H1 (cell line): Measurements from ENCODE around the gene ACAP1. TPM values are rescaled to one million over a fixed set of nuclear protein-coding genes. Genes with fewer than 3 reads are reported as not detected.

Experiments used
- CTCF ChIA-PET: fragments of 300-600 bp; sonication (Branson Sonifier 250); formaldehyde crosslinking; loops from one replicate; lab custom pipeline; 2021; ENCODE audit not compliant: partially characterized antibody; lab: Charles Lee
- POLR2A ChIA-PET: fragments of 300-600 bp; sonication (Branson Sonifier 250); formaldehyde crosslinking; loops from one replicate; lab custom pipeline; 2021; ENCODE audit warnings: inconsistent platforms; ENCODE audit not compliant: partially characterized antibody; lab: Charles Lee
- DNase-seq, 2 experiments: peaks; one replicate each; pipeline versions ENCODE4 v3.0.0 to v3.0.0-alpha.2; 2010 to 2022; ENCODE audit warnings: low spot score in 2 of 2, low read depth in 1 of 2, mixed read lengths in 1 of 2
- FAIRE-seq: peaks from 2 replicates; lab custom pipeline; 2011; peaks lifted over from hg19 to GRCh38; lab: Jason Lieb, UNC
- H2AFZ ChIP-seq: 2 replicates; pipeline ENCODE4 v1.8.1; 2012; ENCODE audit warnings: low read length, inconsistent platforms
- H2AK5ac ChIP-seq: 2 replicates; pipeline ENCODE4 v1.6.1; 2013; ENCODE audit warnings: low read depth, low read length
- H2BK120ac ChIP-seq: replicated peaks from 2 replicates; pipeline ENCODE3; 2013; ENCODE audit warnings: low read depth, low read length, inconsistent platforms
- H2BK12ac ChIP-seq: 2 replicates; pipeline ENCODE4 v1.6.1; 2013; ENCODE audit warnings: low read depth, low read length
- H2BK15ac ChIP-seq: 2 replicates; pipeline ENCODE4 v1.6.1; 2013; ENCODE audit warnings: low read length
- H2BK20ac ChIP-seq: 2 replicates; pipeline ENCODE4 v1.6.1; 2013; ENCODE audit warnings: low read length
- H2BK5ac ChIP-seq: 2 replicates; pipeline ENCODE4 v1.6.1; 2013; ENCODE audit warnings: low read depth, low read length
- H3K14ac ChIP-seq: 2 replicates; pipeline ENCODE4 v1.6.1; 2013; ENCODE audit warnings: inconsistent platforms; ENCODE audit not compliant: insufficient read length
- H3K18ac ChIP-seq: 2 replicates; pipeline ENCODE4 v1.6.1; 2013; ENCODE audit warnings: low read length; ENCODE audit errors: extremely low read depth
- H3K23ac ChIP-seq: 2 replicates; pipeline ENCODE4 v1.6.1; 2013; ENCODE audit warnings: inconsistent platforms; ENCODE audit not compliant: insufficient read length
- H3K23me2 ChIP-seq: 2 replicates; pipeline ENCODE4 v1.6.1; 2013; ENCODE audit warnings: low read depth, low read length
- H3K27ac ChIP-seq: 2 replicates; pipeline ENCODE4 v1.6.1; 2011; ENCODE audit warnings: low read depth, low read length, inconsistent platforms
- H3K27me3 ChIP-seq, 4 experiments: replicated peaks in 1 of 4; 1 replicate in 1 of 4; 2 replicates in 3 of 4; pipeline versions ENCODE4 v1.6.1 to v1.8.1; 2011 to 2013; ENCODE audit warnings: low read length in 3 of 4, mild to moderate bottlenecking in 3 of 4, inconsistent platforms in 2 of 4, mixed read lengths in 2 of 4, moderate library complexity in 1 of 4; ENCODE audit not compliant: control insufficient read depth in 3 of 4, insufficient read depth in 3 of 4; ENCODE audit errors: extremely low read depth in 1 of 4
- H3K36me3 ChIP-seq, 4 experiments: 2 replicates each; pipeline versions ENCODE4 v1.6.1 to v1.8.1; 2011 to 2013; ENCODE audit warnings: mild to moderate bottlenecking in 4 of 4, low read length in 3 of 4, moderate library complexity in 2 of 4, control low read depth in 1 of 4, inconsistent platforms in 1 of 4; ENCODE audit not compliant: insufficient read depth in 4 of 4, control insufficient read depth in 2 of 4
- H3K4ac ChIP-seq: replicated peaks from 2 replicates; pipeline ENCODE3; 2013; ENCODE audit warnings: low read length, low read depth, mixed read lengths, inconsistent platforms; ENCODE audit not compliant: insufficient read length
- H3K4me1 ChIP-seq, 4 experiments: replicated peaks in 1 of 4; 1 replicate in 1 of 4; 2 replicates in 3 of 4; pipeline versions ENCODE4 v1.6.1 to v1.8.1; 2011 to 2013; ENCODE audit warnings: low read length in 3 of 4, inconsistent platforms in 2 of 4, mixed read lengths in 1 of 4; ENCODE audit not compliant: insufficient read depth in 4 of 4, control insufficient read depth in 3 of 4
- H3K4me2 ChIP-seq, 2 experiments: 2 replicates each; pipeline versions ENCODE4 v1.6.1 to v1.8.1; 2011 to 2013; ENCODE audit warnings: low read depth in 2 of 2, low read length in 2 of 2, control low read depth in 1 of 2, inconsistent platforms in 1 of 2, mild to moderate bottlenecking in 1 of 2; ENCODE audit not compliant: insufficient read depth in 1 of 2
- H3K4me3 ChIP-seq, 4 experiments: fragments of 200-600, 300-600 bp in 1 of 4; sonication (generic), shearing (Covaris generic), sonication (Bioruptor Twin) in 1 of 4; 2 replicates each; pipeline versions ENCODE4 v1.5.1 to v1.8.1; 2011 to 2016; ENCODE audit warnings: low read length in 4 of 4, low read depth in 3 of 4, control low read depth in 2 of 4, inconsistent platforms in 2 of 4, mild to moderate bottlenecking in 2 of 4, mixed read lengths in 1 of 4, moderate library complexity in 1 of 4; ENCODE audit not compliant: insufficient read depth in 2 of 4; ENCODE audit errors: extremely low read depth in 1 of 4
- H3K56ac ChIP-seq: replicated peaks from 2 replicates; pipeline ENCODE3; 2013; ENCODE audit warnings: low read depth, mild to moderate bottlenecking, mixed read lengths, low read length, inconsistent platforms; ENCODE audit not compliant: insufficient read length
- H3K79me1 ChIP-seq: 2 replicates; pipeline ENCODE4 v1.6.1; 2013; ENCODE audit warnings: low read depth, low read length, control low read depth
- H3K79me2 ChIP-seq, 2 experiments: 2 replicates each; pipeline versions ENCODE4 v1.6.1 to v1.8.1; 2012 to 2013; ENCODE audit warnings: low read length in 2 of 2, mild to moderate bottlenecking in 2 of 2, inconsistent platforms in 1 of 2; ENCODE audit not compliant: insufficient read depth in 2 of 2, control insufficient read depth in 1 of 2
- H3K9ac ChIP-seq, 4 experiments: replicated peaks in 1 of 4; 1 replicate in 1 of 4; 2 replicates in 3 of 4; pipeline versions ENCODE4 v1.6.1 to v1.8.1; 2011 to 2013; ENCODE audit warnings: low read depth in 3 of 4, low read length in 3 of 4, control low read depth in 2 of 4, mild to moderate bottlenecking in 2 of 4, moderate library complexity in 2 of 4, inconsistent platforms in 1 of 4; ENCODE audit errors: extremely low read depth in 1 of 4
- H3K9me3 ChIP-seq, 2 experiments: 2 replicates each; pipeline versions ENCODE4 v1.6.1 to v1.8.1; 2012 to 2013; ENCODE audit warnings: mild to moderate bottlenecking in 2 of 2, moderate library complexity in 2 of 2, control low read depth in 1 of 2, inconsistent platforms in 1 of 2, low read depth in 1 of 2, low read length in 1 of 2, mixed read lengths in 1 of 2; ENCODE audit not compliant: insufficient read depth in 2 of 2
- H4K20me1 ChIP-seq, 2 experiments: replicated peaks in 1 of 2; 2 replicates each; pipeline versions ENCODE3 to v1.8.1; 2011 to 2013; ENCODE audit warnings: inconsistent platforms in 2 of 2, low read length in 2 of 2, mild to moderate bottlenecking in 1 of 2; ENCODE audit not compliant: insufficient read depth in 2 of 2, control insufficient read depth in 1 of 2
- H4K5ac ChIP-seq: 2 replicates; pipeline ENCODE4 v1.6.1; 2013; ENCODE audit warnings: low read length, low read depth, mixed read lengths, inconsistent platforms; ENCODE audit not compliant: insufficient read length
- H4K8ac ChIP-seq: 2 replicates; pipeline ENCODE4 v1.8.0; 2013; ENCODE audit warnings: mild to moderate bottlenecking, moderate library complexity, low read length, inconsistent platforms; ENCODE audit not compliant: insufficient read depth; ENCODE audit errors: extremely low read depth
- H4K91ac ChIP-seq: replicated peaks from 2 replicates; pipeline ENCODE3; 2013; ENCODE audit warnings: low read length, mixed read lengths, inconsistent platforms; ENCODE audit not compliant: insufficient read length
- CTBP2 ChIP-seq: IDR thresholded peaks from 2 replicates; pipeline ENCODE4 v1.7.0; 2011; ENCODE audit warnings: borderline replicate concordance, mild to moderate bottlenecking, moderate library complexity, mixed read lengths, low read length; ENCODE audit not compliant: insufficient read depth, insufficient read length
- EGR1 ChIP-seq: IDR thresholded peaks from 2 replicates; pipeline ENCODE4 v1.6.1; 2011; ENCODE audit warnings: low read depth, low read length, borderline replicate concordance
- NRF1 ChIP-seq: IDR thresholded peaks from 2 replicates; pipeline ENCODE4 v1.6.1; 2011; ENCODE audit warnings: mild to moderate bottlenecking, low read depth, low read length, improper control_type of control experiment
- WGBS, 2 experiments: shearing (Covaris generic) in 1 of 2; methylation state at CpG; one replicate each; pipeline versions ENCODE4 v1.1.6 to v1.1.7; 2013 to 2015; ENCODE audit warnings: low lambda C conversion rate in 2 of 2, mixed read lengths in 2 of 2, inconsistent platforms in 1 of 2, low coverage in 1 of 2, missing lambda C conversion rate in 1 of 2; ENCODE audit not compliant: insufficient replicate concordance in 2 of 2, insufficient coverage in 1 of 2, insufficient read length in 1 of 2; ENCODE audit errors: extremely low coverage in 1 of 2, missing lambda C conversion rate in 1 of 2; 5-methylcytosine and 5-hydroxymethylcytosine counted together
- polyA plus RNA-seq, 7 experiments: library from polyadenylated mRNA; depleted of rRNA in 3 of 7; stranded (reverse) in 5 of 7; unstranded in 2 of 7; fragments of >200 nt in 5 of 7; fragments of 200-250 nt in 2 of 7; gene quantifications; 1 replicate in 5 of 7; 2 replicates in 1 of 7; 4 replicates in 1 of 7; pipeline versions ENCODE4 v1.2.1 to v1.2.3, GENCODE V29; 2011 to 2013; ENCODE audit warnings: missing spikeins in 2 of 7, mixed read lengths in 2 of 7
- total RNA-seq: library from RNA; stranded (reverse); fragmentation: NEBNext Ultra II Directional; extraction: Animal tissue kit (Norgen Biotek cat#: 25700); gene quantifications from 2 replicates; pipeline ENCODE4 v1.2.1, GENCODE V29; 2021

The ACAP1 gene
- total and polyA plus RNA-seq, 2 of the 8 experiments (the other 6 are each of a cell fraction or from before 2014, with no cell fraction given), result 11.9 to 45.1 TPM

GRCh38 chr17:7391307-7391706, 55.0 kb downstream of the ACAP1 start:
- Histone ChIP-seq H2BK120ac (no peak overlapping the region), H3K79me2 (no peaks in the 10 kb centered on the region), H4K91ac (no peak overlapping the region), H3K4me1 (peaks cover 0 to 9% (median 3%) of the 10 kb centered on the region in 4 experiments; a peak in 6 of 7 replicates), H3K9ac (no peak overlapping the region), H2AK5ac (no peak overlapping the region), H4K8ac (no peak overlapping the region), H4K5ac (no peak overlapping the region), H3K4ac (no peak overlapping the region), H3K79me1 (no peaks in the 10 kb centered on the region; the same call in 1 of the 2 replicates), H3K4me2 (no peak overlapping the region), H4K20me1 (peaks cover 2 to 10% of the 10 kb centered on the region in 2 experiments), H3K27ac (no peak overlapping the region), H3K9me3 (no peaks in the 10 kb centered on the region), H2BK5ac (no peak overlapping the region), H2BK12ac (no peak overlapping the region), H3K56ac (no peak overlapping the region), H3K23ac (no peak overlapping the region), H3K27me3 (no peaks in the 10 kb centered on the region), H3K23me2 (peaks cover 14% of the 10 kb centered on the region; the same call in 1 of the 2 replicates), H2AFZ (no peak overlapping the region), H3K18ac (no peak overlapping the region)
- ChIA-PET POLR2A (interaction anchor here (1.3 to 4.9 kb wide), 2 partner anchors 12 to 17 kb away, joined by 4 to 29 read pairs; partner anchors contain the start of gene TMEM256), CTCF (interaction anchor here (1.5 to 2.8 kb wide), 2 partner anchors 65 to 170 kb away, joined by 5 to 8 read pairs; partner anchors contain the start of gene SENP3)
- FAIRE-seq, result no peak
- WGBS, 2 experiments, result 93% methylated on average over 2 of the region's 2 CpGs; no CpG with 5 or more reads in 1 of the 2 experiments
- no peak for DNase-seq
- TF ChIP-seq EGR1 (no peak), CTBP2 (no peak), NRF1 (no peak)
- TF ChIP-seq, all 59 proteins: peak for 0
- Histone ChIP-seq H3K4me3 (no peak overlapping the region), H2BK20ac (no peak overlapping the region), H3K36me3 (peaks cover 0 to 30% (median 10%) of the 10 kb centered on the region in 4 experiments; a peak in 5 of 8 replicates), H2BK15ac (no peak overlapping the region), H3K14ac (no peak overlapping the region)
